ENCODE data around the gene AFF3. TPM values are rescaled to one million over a fixed set of nuclear protein-coding genes. Genes with fewer than 3 reads are reported as not detected.
A peak's percentile ranks its signal among the peaks of the same experiment; 100 is the strongest.

AFF3 gene
- total RNA-seq, 1 donor = 23.2 TPM

- DNase-seq (ENCODE audit: low read depth in 2 of 3, low spot score in 2 of 3) = no peak
Observed at GRCh38 chr2:99631700-99632099, 510.7 kb downstream of the AFF3 start.

- DNase-seq (ENCODE audit: low read depth in 2 of 3, low spot score in 2 of 3) = no peak
Observed at GRCh38 chr2:99629320-99629719, 513.1 kb downstream of the AFF3 start.

GRCh38 chr2:99626158-99626557, 516.2 kb downstream of the AFF3 start:
- DNase-seq (ENCODE audit: low read depth in 2 of 3, low spot score in 2 of 3) = no peak

- no peak for DNase-seq (ENCODE audit: low read depth in 2 of 3, low spot score in 2 of 3)
Observed at GRCh38 chr2:99624677-99625076, 517.7 kb downstream of the AFF3 start.

DNA sequence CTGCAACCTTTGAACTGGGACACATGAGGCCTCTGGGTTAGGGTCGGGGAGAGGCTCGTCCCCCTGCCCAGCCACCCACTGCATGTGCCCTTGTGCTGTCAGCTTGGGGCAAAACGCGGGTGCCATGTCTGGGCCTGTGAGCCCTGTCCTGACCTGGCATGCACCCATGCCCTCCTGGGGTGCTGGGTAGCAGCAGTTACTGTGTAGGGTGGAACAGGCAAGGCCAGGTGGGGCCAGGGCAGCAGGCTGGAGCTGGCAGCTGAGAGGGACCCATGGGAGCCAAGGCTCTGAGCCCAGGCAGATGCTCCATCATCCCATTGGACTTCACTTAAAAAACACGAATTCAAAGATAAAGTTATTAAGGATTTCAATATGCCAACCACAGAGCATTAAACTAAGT, 518.8 kb downstream of the AFF3 start:
- no peak for DNase-seq (ENCODE audit: low read depth in 2 of 3, low spot score in 2 of 3)

GRCh38 chr2:99623035-99623434, 519.4 kb downstream of the AFF3 start:
- no peak for DNase-seq (ENCODE audit: low read depth in 2 of 3, low spot score in 2 of 3)

DNA sequence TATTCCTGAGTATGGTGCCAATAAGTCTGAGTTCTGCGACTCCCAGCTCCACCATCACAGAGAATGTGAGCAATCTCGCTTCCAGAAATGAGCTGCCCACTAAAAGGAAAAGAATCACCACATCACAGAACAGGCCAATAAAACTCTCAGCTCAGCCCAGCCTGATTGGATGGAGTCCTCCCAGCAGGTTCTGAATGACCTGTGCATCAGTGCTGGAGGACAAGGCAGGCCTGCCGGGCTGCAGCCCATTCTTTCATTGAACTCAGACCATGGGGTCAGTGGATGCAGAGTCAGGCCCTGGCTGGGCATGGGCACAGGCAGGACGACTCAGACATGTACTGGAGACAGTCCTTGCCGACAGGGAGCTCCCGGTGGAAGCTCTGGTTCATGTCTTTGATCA, 519.9 kb downstream of the AFF3 start:
- no peak for DNase-seq (ENCODE audit: low read depth in 2 of 3, low spot score in 2 of 3)

DNA sequence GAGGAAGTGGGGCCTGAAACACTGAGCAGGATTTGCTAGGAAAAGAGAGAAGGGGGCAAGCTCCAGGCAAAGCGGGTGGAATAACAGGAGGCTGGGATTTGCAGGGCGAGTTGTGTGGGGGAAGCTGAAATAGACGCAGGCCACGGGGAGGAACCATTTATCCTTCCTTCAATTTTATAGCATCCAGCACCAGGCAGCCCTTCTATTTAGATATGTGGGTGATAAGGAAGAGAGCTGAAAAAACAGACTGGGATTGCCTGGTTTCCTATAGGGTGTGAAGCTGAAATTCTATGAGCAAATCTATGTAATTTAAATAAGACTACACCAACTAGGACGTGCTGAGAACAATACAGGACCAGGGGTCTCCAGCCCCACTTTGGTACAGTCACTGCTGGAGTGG, 520.6 kb downstream of the AFF3 start:
- DNase-seq (ENCODE audit: low read depth in 2 of 3, low spot score in 2 of 3) = no peak

GRCh38 chr2:99621106-99621505, 521.3 kb downstream of the AFF3 start:
- DNase-seq (ENCODE audit: low read depth in 2 of 3, low spot score in 2 of 3) = no peak

- DNase-seq (ENCODE audit: low read depth in 2 of 3, low spot score in 2 of 3) = no peak
Observed at GRCh38 chr2:99619151-99619550, 523.2 kb downstream of the AFF3 start.

DNA sequence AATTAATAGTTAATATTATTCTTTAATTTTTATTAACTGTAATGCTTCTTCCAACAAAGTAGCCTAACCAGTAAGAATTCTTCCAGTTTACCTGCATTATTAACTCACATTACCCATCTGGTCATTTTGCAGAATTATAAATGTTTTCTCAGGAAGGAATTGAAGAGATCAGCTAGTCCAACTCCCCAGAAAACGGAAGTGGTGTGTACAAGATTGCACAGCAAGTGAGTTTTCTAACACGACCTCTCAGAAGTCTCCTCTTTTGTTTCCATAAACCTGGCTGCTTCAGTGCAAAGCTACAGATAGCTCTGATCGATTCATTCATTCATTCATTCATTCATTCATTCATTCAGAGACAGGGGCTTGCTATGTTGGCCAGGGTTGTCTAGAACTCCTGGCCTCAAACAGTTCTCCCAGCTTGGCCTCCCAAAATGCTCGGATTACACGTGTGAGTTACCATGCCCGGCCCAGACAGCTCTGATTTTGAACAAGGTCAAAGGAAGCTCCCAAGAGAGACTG, 523.8 kb downstream of the AFF3 start:
- no peak for DNase-seq (ENCODE audit: low read depth in 2 of 3, low spot score in 2 of 3)

DNA sequence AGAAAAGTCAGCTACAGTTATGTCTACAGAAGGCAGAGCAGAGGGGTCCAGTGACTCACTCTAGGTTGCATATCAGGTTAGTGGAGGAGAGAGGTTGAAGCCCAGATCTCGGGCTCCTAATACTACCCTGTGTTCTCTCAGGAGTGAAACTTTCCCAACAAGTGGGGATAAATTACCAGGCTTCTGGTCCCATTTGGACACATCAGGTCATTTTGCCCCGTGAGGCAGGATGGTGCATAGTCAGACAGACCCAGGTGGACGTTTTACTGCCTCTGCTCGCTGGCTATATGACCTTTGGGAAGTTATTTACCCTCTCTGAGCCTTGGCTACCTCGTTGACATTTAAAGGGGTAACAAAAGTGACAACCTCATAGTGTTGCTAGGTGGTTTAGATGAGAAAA, 524.6 kb downstream of the AFF3 start:
- no peak for DNase-seq (ENCODE audit: low read depth in 2 of 3, low spot score in 2 of 3)

GRCh38 chr2:99615247-99615771, 527.1 kb downstream of the AFF3 start:
- no peak for DNase-seq (ENCODE audit: low read depth in 2 of 3, low spot score in 2 of 3)

DNA sequence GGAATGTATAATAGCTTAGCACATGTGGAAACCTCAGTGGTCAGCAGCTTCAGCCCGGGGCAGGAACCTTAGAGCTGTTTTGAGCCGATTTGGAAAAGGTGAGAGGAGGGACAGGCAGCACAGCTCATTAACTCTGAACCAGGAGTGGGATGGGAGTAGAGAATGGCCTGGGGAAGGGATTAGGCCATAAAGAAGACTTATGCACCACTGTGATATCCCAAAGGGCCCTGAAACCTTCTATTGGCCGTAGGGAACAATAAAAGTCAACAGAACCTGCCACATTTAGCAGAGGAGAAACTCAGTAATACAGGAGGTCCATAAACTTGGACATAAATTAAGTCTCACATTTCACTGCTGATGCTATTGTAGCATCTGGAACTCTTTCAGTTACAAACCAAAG, 528.4 kb downstream of the AFF3 start:
- DNase-seq (ENCODE audit: low read depth in 2 of 3, low spot score in 2 of 3) = no peak

DNA sequence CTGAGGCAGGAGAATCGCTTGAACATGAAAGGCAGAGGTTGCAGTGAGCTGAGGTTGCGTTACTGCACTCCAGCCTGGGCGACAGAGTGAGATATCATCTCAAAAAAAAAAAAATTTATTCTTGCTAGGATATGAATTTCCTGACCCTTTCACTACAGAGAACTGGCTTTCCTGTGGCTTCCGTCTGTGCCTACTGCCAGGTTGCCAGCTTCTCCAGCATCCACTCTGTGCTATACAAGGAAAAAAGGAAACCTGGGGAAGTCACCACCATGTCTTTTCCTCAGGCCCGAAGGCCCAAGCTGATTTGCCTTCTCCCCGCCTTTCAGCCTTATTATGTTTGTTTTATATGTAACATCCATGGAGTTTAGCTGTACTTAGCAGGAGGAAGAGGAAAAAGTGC, 530.6 kb downstream of the AFF3 start:
- no peak for DNase-seq (ENCODE audit: low read depth in 2 of 3, low spot score in 2 of 3)

DNA sequence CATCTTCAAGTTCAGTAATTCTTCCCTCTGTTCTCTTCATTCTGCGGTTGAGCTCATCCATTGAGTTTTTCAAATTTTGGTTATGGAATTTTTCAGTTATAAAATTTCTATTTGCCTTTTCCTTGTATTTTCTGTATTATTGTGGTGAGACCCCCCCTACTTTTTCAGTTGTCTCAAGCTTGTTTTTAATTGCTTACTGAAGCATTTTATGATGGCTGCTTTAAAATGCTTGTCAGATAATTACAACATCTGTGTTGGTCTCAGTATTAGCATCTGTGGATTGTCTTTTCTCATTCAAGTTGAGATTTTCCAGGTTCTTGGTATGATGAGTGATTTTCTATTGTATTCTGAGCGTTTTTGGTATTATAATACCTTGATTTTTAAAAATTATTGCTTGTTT, 531.4 kb downstream of the AFF3 start:
- no peak for DNase-seq (ENCODE audit: low read depth in 2 of 3, low spot score in 2 of 3)

GRCh38 chr2:99609851-99610381, 532.5 kb downstream of the AFF3 start:
- DNase-seq (ENCODE audit: low read depth in 2 of 3, low spot score in 2 of 3) = no peak

GRCh38 chr2:99608861-99609260, 533.5 kb downstream of the AFF3 start:
- peak in 1 of 3 donors; percentile 1 for DNase-seq (ENCODE audit: low read depth in 2 of 3, low spot score in 2 of 3)

- DNase-seq (ENCODE audit: low read depth in 2 of 3, low spot score in 2 of 3) = no peak
Observed at GRCh38 chr2:99607861-99608491, 534.4 kb downstream of the AFF3 start.

DNA sequence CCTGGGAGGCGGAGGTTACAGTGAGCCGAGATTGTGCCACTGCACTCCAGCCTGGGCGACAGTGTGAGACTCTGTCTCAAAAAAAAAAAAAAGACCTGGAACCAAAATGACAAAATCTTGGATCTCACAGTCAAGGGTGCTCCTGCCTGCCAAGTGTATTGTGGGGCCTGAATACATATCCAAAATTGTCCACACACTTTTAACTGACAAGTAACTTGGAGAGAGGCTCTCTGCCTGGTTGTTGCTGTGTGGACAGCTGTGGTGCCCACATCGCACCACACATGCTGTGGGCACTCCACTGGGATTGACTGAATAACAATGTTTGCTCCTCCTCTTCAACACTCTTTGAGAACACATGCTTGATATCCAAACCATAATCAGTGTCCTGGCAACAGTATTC, 534.9 kb downstream of the AFF3 start:
- DNase-seq (ENCODE audit: low read depth in 2 of 3, low spot score in 2 of 3) = no peak

DNA sequence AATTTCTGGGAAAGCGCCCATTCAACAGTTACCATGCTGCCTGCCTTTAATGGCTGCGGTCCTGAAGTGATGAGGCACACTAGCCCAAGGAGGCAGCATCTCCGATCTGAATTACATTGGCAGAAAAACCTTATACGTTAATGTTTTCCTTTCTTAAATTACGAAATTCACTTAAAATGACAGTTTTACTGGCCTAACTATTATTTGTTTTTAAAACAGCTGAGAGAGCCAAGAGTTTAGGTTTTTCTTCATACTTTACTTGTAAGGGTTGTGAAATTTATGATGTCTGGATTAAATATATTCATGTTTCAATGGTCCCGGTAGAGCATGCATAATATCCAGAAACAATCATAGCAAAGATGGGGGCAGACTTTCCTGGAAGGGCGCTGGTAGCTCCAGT, 537.4 kb downstream of the AFF3 start:
- no peak for DNase-seq (ENCODE audit: low read depth in 2 of 3, low spot score in 2 of 3)

DNA sequence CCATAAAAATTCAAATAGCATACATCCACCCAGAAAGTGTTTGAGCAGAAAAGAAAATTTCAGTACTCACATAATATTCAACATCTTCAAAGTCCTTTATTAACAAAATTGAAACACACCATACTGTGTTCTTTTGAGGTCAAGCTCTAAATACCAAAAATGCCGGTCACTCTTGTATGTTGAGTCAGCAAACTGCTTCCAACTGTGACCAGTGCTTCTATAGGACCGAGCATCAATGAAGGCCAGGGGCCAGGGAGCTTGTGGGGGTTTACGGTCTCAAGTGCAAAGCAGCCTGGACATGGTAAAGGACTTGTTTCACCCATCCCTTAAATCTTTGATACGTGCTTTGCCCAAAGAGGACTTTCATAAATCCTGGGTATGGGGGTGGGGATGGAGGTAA, 539.9 kb downstream of the AFF3 start:
- DNase-seq (ENCODE audit: low read depth in 2 of 3, low spot score in 2 of 3) = no peak

Measured in hematopoietic multipotent progenitor cell (in vitro differentiated cells).